HK-2 (cell line): ENCODE data around the gene LRWD1.
"Not testable (repeated sequence)": the region's sequence is repeated elsewhere in the genome, so short reads cannot be mapped to it uniquely, and the experiment has no call there.

Experiments used
- DNase-seq: peaks from one replicate; pipeline ENCODE4 v3.0.0-alpha.2; 2018; ENCODE audit not compliant: unreplicated experiment

LRWD1 gene

GRCh38 chr7:102468478-102469350 lies 3.9 kb downstream of the LRWD1 start:
- DNase-seq: no peak

GRCh38 chr7:102469351-102469971 lies 4.7 kb downstream of the LRWD1 start:
- no peak for DNase-seq

GRCh38 chr7:102469972-102470825 lies 5.4 kb downstream of the LRWD1 start:
- DNase-seq: no peak

GRCh38 chr7:102471791-102472125 lies 7.0 kb downstream of the LRWD1 start:
- DNase-seq: no peak

- no peak for DNase-seq
Measured at GRCh38 chr7:102472126-102473041, 7.6 kb downstream of the LRWD1 start.

GRCh38 chr7:102473271-102473991 lies 8.6 kb downstream of the LRWD1 start:
- no peak for DNase-seq

GRCh38 chr7:102474116-102474515 lies 9.3 kb downstream of the LRWD1 start:
- not testable (repeated sequence) for DNase-seq

DNA sequence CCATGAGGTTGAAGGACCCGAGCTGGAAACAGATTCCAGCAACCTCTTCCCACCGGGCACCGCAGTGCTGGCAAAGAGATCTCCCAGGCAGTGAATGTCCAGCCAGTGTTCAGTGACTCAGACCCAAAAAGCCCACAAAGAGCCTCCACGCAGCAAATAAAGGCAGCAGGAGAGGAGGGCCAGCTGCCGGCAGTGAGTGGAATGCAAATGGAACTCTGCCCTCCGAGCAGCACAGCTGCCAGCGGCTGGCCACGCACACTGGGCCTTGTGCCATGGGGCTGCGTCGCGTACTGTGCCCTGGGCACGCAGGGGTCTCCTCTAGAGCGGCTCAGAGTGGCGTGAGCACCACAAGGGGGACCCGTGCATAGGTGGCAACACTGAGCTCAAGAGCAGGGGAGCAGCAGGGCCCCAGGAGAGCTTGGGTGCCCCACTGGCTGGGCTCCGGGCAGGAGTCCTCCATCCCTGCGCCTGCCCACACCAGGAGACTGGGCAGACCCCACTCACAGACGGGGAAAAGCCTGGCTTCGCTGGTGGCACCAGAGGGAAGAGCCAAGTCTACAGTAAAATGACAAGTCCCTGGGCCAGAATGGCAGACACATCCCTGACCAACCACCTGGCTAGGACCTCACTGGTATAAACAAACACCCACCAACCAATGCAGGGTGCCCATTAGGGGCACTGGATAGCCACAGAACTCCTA lies 10.1 kb downstream of the LRWD1 start:
- not testable (repeated sequence) for DNase-seq

- DNase-seq: peak; percentile 71
Measured at GRCh38 chr7:102478314-102479208, 13.8 kb downstream of the LRWD1 start, which contains the start of gene POLR2J. Gene POLR2J, minus strand, starts transcription at chr7:102478922. Its CDS starts 62 bp downstream, at chr7:102478860.

- not testable (repeated sequence) for DNase-seq
Measured at GRCh38 chr7:102479209-102479584, 14.4 kb downstream of the LRWD1 start.

GRCh38 chr7:102479982-102480637 lies 15.3 kb downstream of the LRWD1 start:
- not testable (repeated sequence) for DNase-seq

DNA sequence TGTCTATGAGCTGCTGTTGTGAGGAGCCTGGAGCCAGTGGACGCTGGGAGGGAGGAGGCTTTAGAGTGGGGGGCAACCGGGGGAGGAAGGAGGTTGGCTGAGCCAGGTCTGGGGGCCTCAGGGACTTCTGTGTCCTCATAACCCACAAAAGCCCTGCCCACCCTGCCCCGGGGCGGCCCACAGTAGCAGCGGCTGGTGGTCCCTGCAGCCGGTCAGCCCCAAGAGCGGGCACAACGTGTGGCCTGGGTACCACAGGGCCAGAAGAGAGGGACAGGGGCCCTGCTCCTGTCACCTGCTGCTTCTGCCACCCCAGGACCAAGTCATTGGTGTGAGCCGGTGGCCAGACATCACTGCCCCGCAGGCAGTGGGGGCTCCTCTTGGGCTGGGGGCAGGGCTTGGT lies 17.2 kb downstream of the LRWD1 start:
- DNase-seq: not testable (repeated sequence)

DNA sequence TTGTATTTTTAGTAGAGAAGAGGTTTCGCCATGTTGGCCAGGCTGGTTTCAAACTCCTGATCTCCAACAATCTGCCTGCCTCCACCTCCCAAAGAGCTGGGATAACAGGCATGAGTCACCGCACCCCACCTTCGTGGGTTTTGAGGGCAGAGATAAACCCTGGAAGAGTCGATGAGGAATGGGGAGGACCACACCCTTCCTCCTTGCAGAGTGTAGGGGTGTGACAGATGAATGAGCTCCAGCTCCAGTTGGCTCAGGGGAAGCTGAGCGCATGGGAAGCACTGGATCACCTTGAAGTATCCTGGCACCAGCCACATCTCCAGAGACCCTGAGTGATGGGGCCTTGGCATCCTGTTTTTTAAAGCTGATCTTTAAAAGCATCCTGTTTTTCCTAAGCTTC lies 19.5 kb downstream of the LRWD1 start:
- not testable (repeated sequence) for DNase-seq

DNA sequence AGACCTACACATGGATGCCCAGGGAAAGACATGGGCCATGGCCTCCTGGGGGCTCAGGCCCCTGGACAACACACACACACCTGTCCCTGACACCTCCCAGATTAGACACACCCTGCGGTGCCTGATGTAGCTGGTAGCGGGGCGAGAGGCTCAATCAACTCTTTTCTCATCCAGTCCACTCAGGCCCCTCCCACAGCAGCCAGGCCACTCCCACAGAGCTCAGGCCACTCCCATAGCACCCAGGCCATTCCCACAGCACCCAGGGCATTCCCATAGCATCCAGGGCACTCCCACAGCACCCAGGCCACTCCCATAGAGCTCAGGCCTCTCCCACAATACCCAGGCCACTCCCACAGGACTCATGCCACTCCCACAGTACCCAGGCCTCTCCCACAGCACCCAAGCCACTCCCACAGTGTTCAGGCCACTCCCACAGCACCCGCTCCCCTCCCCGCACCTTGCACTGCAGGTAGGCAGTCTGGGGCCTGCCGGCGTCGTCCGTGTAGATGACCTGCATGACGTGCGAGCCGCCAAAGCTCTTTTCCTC lies 25.8 kb downstream of the LRWD1 start:
- DNase-seq: not testable (repeated sequence)

DNA sequence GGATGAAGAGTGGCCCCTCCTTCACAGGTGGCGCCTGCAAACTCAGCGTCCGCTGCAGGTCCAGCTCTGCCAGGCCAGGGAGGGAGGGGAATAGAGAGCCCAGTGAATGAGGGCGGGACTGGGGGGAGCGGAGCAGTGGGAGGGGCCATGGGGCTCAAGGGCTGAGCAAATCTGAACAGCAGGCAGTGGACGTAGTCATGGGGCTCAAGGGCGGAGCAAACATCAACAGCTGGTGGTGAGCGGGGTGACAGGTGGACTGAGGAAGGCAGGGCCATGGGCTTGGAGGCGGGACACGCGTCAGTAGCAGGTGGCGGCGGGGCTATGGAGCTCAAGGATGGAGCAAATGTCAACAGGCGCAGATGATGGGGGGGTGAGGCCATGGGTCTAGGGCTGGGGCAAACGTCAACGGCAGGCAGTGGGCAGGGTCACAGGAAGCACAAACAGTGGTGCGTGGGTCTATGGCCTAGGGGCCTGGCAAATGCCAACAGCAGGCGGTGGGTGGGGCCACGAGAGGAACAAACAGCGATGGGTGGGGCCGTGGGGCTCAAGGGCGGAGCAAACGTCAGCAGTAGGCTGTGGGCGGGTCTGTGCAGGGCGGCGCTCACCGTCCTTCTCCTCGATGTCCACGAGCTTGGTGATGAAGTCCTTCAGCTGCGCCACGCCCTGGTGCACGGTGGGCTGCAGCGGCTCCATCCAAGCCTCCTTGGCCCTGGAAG lies 28.6 kb downstream of the LRWD1 start:
- DNase-seq: not testable (repeated sequence)

GRCh38 chr7:102494026-102494425 lies 29.2 kb downstream of the LRWD1 start:
- DNase-seq: not testable (repeated sequence)

- DNase-seq: not testable (repeated sequence)
Measured at GRCh38 chr7:102494473-102495149, 29.8 kb downstream of the LRWD1 start.
